GM21447 (cell line): Measurements from ENCODE around the gene LGALSL.
"Not testable (repeated sequence)": the region's sequence is repeated elsewhere in the genome, so short reads cannot be mapped to it uniquely, and the experiment has no call there.

ENCODE experiments used
- ATAC-seq: cut with Tn5 transposase; IDR thresholded peaks from one replicate; pipeline ENCODE4 v1.9.1; 2021; ENCODE audit not compliant: unreplicated experiment

Gene LGALSL

GRCh38 chr2:64442277-64442676, 11.7 kb upstream of the LGALSL start:
- no peak for ATAC-seq

- ATAC-seq = no peak
These were observed 11.0 kb upstream of the LGALSL start for GRCh38 chr2:64442801-64443429.

- not testable (repeated sequence) for ATAC-seq
These were observed 8.0 kb upstream of the LGALSL start for GRCh38 chr2:64445970-64446369.

- no peak for ATAC-seq
These were observed 6.5 kb upstream of the LGALSL start for GRCh38 chr2:64447317-64448040.

GRCh38 chr2:64448041-64448426, 5.9 kb upstream of the LGALSL start:
- no peak for ATAC-seq

- no peak for ATAC-seq
These were observed 2.9 kb upstream of the LGALSL start for GRCh38 chr2:64451051-64451450.

- ATAC-seq = no peak
These were observed 697 bp downstream of the LGALSL start for GRCh38 chr2:64454386-64455332.

GRCh38 chr2:64455545-64455944, 1.6 kb downstream of the LGALSL start:
- no peak for ATAC-seq

- no peak for ATAC-seq
These were observed 2.3 kb downstream of the LGALSL start for GRCh38 chr2:64456293-64456692.

- no peak for ATAC-seq
These were observed 3.6 kb downstream of the LGALSL start for GRCh38 chr2:64457524-64457923.

GRCh38 chr2:64459575-64459974, 5.6 kb downstream of the LGALSL start:
- no peak for ATAC-seq

GRCh38 chr2:64460330-64460729, 6.4 kb downstream of the LGALSL start:
- ATAC-seq = no peak

- no peak for ATAC-seq
These were observed 7.5 kb downstream of the LGALSL start for GRCh38 chr2:64461271-64462058.

- no peak for ATAC-seq
These were observed 8.2 kb downstream of the LGALSL start for GRCh38 chr2:64462171-64462570.

GRCh38 chr2:64462940-64463700, 9.2 kb downstream of the LGALSL start:
- no peak for ATAC-seq

- ATAC-seq = no peak
These were observed 9.8 kb downstream of the LGALSL start for GRCh38 chr2:64463781-64464180.

- ATAC-seq = no peak
These were observed 12.6 kb downstream of the LGALSL start for GRCh38 chr2:64466478-64467085.

GRCh38 chr2:64467096-64467843, 13.3 kb downstream of the LGALSL start:
- no peak for ATAC-seq

- ATAC-seq = no peak
These were observed 15.3 kb downstream of the LGALSL start for GRCh38 chr2:64469261-64469660.
